Hematopoietic multipotent progenitor cell treated with erythropoietin and hydrocortisone succinate and interleukin-3 and kit ligand, for 6 days (in vitro differentiated cells): ENCODE data around the gene PLD3.

ENCODE experiments used
- DNase-seq: peaks from one replicate; pipeline ENCODE4 v3.0.0-alpha.2; 2015

PLD3 gene, protein sequence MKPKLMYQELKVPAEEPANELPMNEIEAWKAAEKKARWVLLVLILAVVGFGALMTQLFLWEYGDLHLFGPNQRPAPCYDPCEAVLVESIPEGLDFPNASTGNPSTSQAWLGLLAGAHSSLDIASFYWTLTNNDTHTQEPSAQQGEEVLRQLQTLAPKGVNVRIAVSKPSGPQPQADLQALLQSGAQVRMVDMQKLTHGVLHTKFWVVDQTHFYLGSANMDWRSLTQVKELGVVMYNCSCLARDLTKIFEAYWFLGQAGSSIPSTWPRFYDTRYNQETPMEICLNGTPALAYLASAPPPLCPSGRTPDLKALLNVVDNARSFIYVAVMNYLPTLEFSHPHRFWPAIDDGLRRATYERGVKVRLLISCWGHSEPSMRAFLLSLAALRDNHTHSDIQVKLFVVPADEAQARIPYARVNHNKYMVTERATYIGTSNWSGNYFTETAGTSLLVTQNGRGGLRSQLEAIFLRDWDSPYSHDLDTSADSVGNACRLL

DNA sequence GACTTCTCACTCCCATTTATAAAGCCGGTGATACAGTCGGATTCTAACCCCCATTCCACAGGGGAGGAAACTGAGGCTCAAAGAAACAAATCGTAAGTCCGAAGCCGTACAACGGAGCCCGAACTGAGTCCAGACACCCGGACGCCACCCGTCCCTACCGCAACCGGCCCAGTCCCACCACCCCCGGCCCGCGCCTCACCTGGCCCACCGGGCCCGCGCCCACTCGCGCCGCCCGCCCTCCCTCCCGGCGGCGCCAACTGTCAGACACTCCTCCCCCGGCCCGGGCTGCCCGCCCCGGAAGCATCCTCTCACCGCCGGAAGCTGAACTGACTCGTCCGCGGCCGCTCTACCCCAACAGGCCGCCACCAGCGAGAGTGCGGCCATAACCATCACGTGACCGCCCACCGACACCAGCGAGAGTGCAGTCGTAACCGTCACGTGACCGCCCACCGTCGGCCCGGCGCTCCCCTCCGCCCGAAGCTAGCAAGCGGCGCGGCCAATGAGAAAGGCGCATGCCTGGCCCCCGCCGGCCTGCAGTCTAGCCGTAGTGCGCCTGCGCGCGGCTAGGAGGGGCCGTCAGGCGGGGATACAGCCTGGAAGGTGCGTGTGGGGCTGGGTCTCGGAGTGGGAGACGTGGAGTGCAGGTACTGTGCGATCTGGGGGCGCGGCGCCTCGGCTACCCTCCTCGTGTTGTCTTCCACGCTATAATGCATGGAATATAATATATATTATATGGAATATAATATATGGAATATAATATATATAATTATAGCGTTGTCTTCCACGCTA, at the start of gene PLD3, which contains the start of gene C19orf47:
TSS of gene PLD3 (plus strand) at position 571 of the 789 bp plus-strand sequence. CDS start 17,789 bp downstream, outside the sequence.
TSS of gene C19orf47 (minus strand) at position 273 of the 789 bp plus-strand sequence. CDS start 6,540 bp downstream, outside the sequence.
- peak; percentile 99 for DNase-seq

DNA sequence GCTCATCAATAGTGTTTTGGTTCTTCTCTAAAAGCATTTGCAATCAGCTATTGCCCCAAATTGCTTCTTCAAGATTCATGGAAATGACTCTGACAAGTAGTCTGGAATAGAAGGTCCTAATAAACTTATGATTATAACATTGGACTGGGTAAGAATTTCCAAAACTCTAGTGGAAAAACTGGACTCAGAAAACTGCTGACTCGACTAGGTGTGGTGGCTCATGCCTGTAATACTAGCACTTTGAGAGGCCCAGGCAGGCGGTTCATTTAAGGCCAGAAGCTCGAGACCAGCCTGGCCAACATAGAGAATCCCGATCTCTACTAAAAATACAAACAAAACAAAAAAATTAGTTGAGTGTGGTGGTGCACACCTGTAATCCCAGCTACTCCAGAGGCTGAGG, 47.8 kb upstream of the PLD3 start:
- DNase-seq: no peak

DNA sequence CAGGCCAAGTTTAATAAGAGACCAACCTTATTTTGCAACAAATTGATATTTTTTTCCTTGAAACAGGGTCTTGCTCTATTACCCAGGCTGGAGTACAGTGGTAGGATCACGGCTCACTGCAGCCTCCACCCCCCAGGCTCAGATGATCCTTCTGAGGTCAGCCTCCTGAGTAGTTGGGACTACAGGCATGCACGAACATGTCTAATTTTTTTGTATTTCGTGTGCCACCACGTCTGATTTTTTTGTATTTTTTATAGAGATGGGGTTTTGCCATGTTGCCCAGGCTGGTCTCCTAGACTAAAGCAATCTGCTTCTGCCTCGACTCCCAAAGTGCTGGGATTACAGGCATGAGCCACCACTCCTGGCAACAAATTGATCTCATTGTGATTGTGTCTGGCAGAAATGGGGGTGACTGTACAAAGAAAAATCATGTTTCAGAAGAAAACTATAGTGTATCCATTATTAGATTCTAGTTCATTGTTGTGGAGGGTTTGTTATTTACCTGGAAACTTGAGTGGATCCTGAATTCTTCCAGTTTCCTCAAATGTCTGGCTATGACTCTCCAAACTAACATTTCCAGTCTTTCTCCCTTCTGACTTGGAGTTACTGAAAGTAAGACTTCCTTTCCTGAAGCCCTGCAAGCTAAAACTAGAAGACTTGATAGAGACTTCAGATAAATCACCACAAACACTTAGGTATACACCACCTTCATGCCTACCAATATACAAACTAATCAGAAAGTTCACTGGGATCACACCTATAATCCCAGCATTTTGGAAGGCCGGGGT, 46.1 kb upstream of the PLD3 start:
- DNase-seq: no peak

DNA sequence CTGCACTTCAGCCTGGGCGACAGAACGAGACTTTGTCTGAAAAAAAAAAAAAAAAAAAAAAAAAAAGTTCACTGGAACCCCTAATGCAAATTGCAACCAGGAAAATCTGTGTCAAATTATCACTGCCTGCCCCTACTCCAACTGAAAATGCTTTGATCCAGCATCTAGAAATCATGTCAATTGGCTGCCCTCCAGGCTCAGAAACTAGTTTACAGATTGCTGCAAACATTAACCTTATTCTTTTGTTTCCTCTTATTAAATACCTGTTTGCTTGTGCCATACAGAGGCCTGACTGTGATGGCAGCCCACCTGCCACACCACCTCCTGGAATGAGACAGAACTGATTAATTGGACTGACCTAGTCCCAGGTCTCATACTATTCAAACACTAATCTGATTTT, 44.7 kb upstream of the PLD3 start:
- no peak for DNase-seq

DNA sequence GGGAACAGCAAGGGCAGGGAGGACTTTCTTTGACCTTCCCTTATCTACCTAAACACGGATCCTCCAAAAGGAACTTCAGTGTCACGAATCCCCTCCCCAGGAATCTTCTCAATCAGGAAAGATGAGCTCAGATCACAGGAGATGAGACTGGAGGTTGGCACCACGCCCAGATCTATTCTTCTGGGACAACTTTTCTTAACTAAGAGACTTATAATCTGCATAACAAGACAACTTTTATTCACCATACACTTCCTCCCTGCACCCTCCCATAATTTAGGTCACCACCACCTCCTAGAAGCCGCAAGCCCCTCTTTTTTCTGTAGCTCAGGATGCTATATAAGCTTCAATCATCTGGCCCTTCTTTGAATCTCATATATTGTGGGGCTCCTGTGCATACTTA, 44.2 kb upstream of the PLD3 start:
- DNase-seq: no peak

DNA sequence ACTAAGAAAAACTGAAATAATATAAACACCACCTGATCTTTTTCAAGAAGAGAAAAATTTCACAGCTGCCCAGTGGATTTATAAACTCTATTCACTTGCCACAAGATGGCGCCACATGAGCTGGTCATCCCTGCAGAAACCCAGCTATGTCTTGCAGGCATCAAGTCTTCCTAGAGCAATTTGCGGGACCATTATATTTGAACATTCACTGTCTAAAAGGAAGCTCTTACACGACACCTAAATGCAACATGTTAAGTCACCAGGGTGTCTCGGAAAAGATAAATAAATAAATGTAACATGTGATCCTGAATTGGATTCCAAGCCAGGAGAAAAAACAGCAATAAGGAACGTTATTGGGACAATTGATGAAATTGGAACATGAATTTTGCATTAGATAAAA, 43.1 kb upstream of the PLD3 start:
- DNase-seq: peak; percentile 95

DNA sequence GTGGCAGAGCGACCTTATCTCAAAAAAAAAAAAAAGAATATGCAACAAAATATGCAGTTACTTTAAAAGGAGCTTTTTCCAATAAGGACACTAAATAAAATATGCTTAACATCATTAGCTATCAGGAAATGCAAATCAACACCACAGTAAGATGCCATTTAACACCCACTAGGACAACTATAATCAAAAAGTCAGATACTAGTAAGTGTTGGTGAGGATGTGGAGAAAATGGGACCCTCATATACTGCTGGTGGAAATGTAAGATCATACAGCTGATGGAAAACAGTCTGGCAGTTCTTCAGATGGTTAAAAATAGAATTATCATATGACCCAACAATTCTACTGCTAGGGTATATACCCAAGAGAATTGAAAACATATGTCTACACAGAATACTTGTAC, 38.8 kb upstream of the PLD3 start:
- DNase-seq: no peak

DNA sequence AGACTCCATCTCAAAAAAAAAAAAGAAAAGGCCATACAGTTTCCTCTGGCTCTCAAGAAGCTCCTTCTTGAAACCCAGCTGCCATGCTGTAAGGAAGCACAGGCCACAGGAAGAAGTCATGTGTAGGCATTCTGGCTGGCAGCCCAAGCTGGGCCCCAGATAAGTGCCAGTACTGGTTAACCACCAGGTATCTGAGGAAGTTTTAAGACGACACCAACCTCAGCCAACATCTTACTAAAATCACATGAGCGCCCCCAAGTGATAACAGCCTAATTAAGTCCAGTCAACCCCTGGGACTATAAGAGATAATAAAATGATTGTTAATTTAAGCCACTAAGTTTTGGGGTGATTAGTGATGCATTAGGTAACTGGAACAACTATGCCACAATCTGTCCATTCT, 36.0 kb upstream of the PLD3 start:
- DNase-seq: peak; percentile 71

DNA sequence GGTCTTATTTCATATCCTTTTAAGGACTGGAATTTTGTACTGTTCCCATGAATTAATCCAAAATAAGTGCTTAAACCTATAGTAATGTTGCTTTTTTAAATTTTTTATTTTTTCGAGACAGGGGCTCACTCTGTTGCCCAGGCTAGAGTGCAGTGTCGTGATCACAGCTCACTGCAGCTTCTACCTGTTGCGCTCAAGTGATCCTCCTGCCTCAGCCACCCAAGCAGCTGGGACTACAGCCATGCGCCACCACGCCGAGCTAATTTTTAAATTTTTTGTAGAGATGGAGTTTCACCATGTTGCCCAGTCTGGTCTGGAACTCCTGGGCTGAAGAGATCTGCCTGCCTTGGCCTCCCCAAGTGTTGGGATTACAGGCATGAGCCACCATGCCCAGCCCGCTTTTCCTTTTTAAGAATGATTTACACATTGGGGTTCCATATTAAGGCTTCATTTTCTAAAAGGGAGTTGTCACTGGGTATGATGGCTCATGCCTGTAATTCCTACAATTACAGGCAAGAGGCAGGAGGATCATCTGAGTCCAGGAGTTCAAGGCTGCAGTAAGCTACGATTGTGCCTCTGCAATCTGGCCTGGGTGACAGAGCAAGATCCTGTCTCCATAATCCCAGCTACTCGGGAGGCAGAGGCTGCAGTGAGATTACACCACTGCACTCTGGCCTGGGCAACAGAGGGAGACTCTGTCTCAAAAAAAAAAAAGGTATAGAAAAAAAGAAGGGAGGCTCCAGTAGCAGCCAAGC, 35.1 kb upstream of the PLD3 start:
- DNase-seq: no peak

DNA sequence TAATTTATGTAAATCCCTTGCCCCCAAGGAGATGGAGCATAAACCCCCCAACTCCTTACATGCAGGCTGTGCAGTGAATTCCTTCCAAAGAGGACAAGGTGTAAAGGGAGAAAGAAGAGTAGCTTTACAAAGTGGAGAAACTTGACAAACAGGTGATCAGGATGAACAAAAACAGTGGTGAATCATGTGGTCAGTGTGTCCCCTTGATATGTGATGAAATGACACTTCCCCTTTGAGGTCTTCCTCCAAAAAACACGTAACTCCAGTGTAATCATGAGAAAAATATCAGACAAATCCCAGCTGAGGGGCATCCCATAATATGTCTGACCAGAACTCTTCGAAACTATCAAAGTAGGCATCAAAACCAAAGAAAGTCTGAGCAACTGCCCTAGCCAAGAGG, 33.8 kb upstream of the PLD3 start:
- peak; percentile 48 for DNase-seq

DNA sequence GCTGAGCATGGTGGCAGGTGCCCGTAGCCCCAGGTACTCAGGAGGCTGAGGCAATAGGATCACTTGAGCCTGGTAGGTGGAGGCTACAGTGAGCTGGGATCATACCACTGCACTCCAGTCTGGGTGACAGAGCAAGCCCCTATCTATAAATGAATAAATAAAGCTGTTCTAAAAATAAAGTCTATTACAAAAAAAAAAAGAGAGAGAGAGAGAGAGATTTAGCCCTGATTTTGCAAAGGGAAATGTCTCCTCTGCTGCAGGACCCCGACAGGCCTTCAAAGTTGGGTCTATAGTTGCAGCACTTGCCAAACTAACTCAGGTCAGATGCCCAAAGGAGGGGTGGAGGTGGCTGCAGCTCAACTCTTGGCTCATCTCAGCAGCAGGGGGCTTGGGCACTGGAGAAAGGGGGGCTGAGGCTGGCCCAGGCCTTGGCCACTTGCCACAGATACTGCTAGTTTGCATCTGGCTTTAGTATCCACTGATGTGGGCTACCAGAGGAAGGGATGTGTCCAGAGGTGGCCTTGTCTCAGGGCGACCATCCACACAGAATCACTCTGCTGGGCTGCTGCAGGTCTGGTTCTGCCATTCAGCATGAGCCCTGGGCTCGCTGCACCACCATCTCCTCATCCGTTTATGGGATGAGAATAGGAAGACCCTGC, 32.6 kb upstream of the PLD3 start:
- no peak for DNase-seq

DNA sequence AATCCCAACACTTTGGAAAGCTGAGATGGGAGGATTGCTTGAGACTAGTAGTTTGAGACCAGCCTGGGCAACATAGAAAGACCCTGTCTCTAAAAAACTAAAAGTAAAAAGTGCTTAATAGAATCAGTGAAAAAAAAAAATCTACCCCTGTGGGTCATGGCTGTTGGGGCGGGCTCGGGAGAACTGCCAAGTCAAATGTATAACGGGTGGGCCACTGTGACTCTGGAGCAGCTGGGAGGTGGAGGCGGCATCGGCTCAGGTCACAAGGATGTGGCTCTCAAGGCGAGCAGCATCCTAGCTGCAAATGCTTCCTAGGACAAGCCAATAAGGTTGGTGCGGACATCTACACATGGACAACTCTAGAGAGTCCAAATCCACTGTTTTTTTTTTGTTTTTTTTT, 31.2 kb upstream of the PLD3 start:
- no peak for DNase-seq

DNA sequence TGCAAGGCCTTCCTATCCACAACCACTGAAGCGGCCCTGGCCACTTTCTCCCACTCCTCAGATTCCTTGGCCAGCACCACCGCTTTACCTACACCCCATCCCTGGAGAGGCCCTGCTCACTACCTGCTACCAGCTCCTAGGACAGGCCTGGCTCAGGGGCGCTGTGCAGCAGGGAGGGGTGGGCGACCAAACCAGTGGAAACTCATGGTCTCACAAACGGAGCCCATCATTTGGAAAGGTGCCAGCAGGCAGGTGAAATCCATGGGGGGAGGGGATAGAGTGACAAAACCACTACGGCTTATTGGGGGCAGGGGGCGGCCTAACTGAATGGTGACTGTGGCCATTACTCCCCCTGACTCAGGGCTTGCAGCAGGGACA, 27.9 kb upstream of the PLD3 start:
- no peak for DNase-seq

DNA sequence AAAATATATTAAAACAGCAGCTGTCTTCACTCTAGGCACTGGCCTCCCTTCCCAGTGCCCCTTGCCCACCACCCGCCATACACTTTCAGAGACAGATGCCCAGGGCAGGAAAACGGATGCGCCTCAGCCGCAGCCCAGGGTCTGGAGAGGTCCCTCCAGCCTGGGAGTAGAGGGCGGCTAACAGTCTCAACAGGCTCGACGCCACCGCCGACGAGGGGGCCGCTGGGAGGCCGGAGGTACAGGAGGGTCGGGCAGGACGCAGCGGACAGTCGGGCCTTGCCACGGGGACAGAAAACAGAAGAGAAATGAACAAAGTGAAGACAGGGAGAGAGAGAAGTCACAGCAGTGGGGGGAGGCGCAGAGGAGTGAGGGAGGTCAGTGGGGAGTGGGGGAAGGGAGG, 27.4 kb upstream of the PLD3 start:
- no peak for DNase-seq

DNA sequence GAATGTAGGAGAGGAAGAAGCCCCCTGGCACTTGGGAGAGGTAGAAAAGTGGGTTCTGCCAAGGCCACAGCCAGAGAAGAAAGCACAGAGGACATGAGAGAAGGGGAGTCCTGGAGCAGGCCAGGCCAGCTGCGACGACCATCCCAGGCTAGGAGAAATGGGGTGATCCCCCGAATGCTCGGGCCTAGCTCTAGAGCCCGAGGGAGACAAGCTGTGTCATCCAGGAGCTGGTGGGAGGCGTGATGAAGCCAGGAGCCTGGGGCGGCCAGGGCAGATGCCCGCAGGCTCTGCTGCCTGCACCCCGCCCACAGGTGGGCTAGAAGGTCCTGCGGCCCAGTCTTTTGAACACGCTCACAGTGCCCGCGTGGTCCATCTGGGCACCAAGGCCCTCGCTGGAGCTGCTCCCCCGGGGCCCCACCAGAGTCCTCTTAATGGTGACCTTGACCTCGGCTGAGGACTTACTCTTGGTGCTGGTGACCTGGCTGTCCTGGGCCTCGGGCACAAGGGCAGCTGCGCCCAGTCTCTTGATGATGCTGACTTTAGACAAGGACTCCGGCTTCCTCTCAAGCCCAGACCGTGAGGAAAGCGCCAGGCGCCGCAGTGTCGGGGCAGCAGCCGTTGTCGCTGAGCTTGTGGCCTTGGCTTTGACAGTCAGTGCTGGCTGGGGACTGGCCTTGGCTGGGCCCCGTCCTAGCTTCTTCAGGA, 26.8 kb upstream of the PLD3 start:
- no peak for DNase-seq

DNA sequence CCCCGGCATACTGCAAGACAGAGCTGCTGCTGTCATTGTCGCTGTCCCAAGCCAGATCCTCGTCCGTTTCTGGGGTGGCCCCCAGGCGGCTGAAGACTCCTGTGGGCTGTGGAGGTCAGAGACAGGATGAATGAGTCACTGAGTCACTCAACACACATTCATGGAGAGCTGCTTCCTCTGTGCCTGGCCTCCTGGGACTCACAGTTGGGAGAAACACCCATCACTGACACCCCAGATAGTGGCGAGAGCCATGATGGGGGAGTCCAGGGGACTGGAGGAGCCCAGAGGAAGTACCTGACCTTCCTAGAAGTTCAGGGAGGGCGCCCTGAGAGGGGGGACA, 26.3 kb upstream of the PLD3 start:
- no peak for DNase-seq

DNA sequence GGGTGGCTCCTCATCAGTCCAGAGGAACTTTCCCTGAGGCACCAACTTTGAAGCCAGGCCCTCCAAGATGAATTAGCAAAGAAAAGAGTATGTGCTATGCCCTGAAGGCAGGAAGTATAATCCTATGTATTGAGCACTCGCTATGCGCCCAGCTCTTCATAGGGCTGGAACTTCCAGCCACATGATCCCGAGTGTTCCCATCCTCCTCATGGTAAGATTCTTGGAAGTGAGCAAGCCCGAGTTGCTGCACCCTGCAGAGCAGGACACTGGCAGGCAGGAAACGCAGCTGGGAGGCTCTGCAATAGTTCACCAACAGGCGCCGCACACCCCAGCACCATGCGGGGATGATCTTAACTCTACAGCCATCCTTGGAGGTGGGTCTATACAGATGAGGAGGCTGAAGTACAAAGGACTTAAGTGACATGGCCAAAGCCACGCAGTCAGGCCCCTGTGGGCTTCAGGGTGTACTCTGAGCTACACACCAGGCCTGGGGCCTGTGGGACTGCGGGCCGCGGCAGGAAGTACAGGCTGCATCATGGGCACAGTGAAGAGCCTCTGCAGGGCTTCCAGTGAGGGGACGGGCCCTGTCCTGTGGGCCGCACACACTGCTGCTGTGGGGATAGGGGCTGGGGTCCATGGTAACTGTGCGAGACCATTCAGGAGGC, 25.4 kb upstream of the PLD3 start:
- no peak for DNase-seq

DNA sequence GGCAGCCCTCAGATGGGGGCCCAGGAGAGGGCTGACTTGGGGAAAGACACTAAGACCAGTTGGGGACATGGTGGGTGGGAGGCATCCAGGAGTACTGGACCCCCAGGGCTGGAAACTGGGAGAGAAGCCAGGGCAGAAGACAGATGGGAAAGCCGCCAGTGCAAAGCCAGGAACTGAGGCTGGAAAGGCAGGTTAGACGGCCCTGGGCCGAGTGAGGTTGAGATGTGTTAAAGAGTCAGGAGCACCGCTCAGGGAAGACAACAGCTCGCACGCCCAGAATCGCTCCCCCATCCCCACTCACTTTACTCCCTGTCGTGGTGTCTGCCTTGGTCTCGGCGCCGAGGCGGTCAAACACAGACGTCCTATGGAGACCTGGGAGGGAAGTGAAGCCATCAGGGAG, 24.8 kb upstream of the PLD3 start:
- DNase-seq: no peak

DNA sequence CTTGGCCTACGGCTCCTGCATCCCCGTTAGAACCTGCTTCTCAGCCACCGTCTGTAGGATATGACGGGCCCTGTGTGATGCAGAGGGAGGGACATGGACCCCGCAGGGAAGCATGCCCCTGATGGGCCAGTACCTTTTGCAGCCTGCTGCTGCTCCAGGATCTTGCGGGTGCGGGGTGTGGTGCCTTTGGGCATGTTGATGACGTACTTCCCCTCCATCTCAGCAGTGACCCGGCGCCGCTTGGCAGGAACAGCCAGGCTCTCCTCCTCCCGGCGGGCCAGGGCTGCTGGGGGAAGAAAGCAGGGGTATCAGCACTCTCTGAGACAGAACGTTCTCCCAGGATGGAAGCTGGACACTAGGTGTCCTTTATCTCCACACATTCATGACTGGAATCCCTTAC, 22.3 kb upstream of the PLD3 start:
- DNase-seq: no peak

DNA sequence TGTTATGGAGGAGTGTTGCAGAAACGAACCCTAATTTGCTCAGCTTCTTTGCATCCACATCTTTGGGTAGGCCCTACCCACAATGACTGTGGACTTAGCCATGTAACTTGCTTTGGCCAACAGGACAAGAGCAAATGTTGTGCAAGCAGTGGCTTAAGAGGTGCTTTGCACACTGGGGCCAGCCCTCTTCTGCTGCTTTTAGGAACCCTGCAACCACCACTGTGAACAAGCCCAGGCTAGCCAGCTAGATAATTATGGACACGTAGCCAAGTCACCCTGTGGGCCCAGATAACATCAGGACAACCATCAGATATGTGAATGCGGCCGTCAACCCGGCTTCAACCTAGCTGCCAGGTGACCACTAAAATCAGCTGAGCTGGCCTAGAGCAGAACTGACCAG, 17.4 kb upstream of the PLD3 start:
- peak; percentile 69 for DNase-seq

DNA sequence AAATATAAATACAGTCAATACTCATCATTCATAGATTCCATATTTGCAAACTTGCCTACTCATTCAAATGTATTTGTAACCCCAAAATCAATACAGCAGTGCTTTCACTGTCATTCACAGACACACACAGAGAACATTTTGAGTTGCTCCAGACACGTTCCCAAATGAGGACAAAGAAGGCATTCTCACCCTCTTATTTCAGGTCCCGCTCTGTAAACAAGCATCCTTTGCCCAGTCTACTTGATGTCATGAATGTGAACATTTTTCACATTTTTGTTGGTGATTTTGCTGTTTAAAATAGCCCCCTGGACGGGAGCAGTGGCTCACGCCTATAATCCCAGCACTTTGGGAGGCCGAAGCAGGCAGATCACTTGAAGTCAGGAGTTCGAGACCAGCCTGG, 15.8 kb upstream of the PLD3 start:
- DNase-seq: no peak
